Stomach (tissue), 4 donors: ENCODE results near the gene BTBD9.

Source experiments
- EP300 ChIP-seq: sonication (generic); formaldehyde crosslinking; IDR thresholded peaks from one replicate; pipeline ENCODE4 v1.6.1; 2017; ENCODE audit warnings: antibody characterized with exemption
- POLR2A ChIP-seq, 4 donors: fragments of 450-650 bp; IDR thresholded peaks; one replicate each; pipeline ENCODE4 v1.6.1; 2016; ENCODE audit warnings: antibody characterized with exemption in 4 of 4, control low read depth in 2 of 4, mild to moderate bottlenecking in 1 of 4, moderate library complexity in 1 of 4
- POLR2AphosphoS5 ChIP-seq, 3 donors: sonication (generic); formaldehyde crosslinking; IDR thresholded peaks; one replicate each; pipeline ENCODE4 v1.6.1; 2016; ENCODE audit warnings: antibody characterized with exemption in 3 of 3
- TF ChIP-seq, protein P1 (sequence below), 7 experiments: fragments of 450-650 bp in 4 of 7; fragments of 200-600 bp in 3 of 7; sonication (generic) in 3 of 7; IDR thresholded peaks; one replicate each; pipeline ENCODE4 v1.5.1; 2016 to 2019; ENCODE audit warnings: antibody characterized with exemption in 7 of 7, control low read depth in 2 of 7, mild to moderate bottlenecking in 1 of 7

GRCh38 chr6:38476141-38476540 lies 163.6 kb downstream of the BTBD9 start:
- TF ChIP-seq, protein P1, sequence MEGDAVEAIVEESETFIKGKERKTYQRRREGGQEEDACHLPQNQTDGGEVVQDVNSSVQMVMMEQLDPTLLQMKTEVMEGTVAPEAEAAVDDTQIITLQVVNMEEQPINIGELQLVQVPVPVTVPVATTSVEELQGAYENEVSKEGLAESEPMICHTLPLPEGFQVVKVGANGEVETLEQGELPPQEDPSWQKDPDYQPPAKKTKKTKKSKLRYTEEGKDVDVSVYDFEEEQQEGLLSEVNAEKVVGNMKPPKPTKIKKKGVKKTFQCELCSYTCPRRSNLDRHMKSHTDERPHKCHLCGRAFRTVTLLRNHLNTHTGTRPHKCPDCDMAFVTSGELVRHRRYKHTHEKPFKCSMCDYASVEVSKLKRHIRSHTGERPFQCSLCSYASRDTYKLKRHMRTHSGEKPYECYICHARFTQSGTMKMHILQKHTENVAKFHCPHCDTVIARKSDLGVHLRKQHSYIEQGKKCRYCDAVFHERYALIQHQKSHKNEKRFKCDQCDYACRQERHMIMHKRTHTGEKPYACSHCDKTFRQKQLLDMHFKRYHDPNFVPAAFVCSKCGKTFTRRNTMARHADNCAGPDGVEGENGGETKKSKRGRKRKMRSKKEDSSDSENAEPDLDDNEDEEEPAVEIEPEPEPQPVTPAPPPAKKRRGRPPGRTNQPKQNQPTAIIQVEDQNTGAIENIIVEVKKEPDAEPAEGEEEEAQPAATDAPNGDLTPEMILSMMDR (IDR thresholded peaks at IDR 0.05): no peak
- TF ChIP-seq POLR2A (IDR thresholded peaks at IDR 0.05): no peak
- no peak for TF ChIP-seq POLR2AphosphoS5 (IDR thresholded peaks at IDR 0.05)
- no peak for TF ChIP-seq EP300
